DLD1 (cell line): ENCODE results near the gene CACNA1S.

Source experiments
- in situ Hi-C: cut with HindIII; loops from 2 replicates; pipeline ENCODE4 v1.10.0; 2017; ENCODE audit warnings: low sequenced_read_pairs

CACNA1S gene

DNA sequence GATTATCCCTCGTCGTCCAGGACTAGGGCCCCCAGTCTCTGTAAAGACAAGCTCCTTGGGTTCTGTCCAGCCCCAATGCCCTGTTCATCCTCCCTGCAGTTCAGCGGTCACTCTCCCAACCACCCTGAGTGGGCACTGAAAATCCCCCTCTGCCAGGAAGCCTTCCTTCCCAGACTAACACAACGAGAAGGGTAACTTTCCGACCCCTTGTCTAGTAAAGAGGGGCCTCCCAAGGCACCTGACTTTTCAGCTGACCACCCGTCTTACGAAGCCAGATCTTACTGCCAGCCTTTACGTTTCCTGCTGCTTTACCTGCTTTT is 28.7 kb upstream of the CACNA1S start:
- in situ Hi-C loops: no loop called here

DNA sequence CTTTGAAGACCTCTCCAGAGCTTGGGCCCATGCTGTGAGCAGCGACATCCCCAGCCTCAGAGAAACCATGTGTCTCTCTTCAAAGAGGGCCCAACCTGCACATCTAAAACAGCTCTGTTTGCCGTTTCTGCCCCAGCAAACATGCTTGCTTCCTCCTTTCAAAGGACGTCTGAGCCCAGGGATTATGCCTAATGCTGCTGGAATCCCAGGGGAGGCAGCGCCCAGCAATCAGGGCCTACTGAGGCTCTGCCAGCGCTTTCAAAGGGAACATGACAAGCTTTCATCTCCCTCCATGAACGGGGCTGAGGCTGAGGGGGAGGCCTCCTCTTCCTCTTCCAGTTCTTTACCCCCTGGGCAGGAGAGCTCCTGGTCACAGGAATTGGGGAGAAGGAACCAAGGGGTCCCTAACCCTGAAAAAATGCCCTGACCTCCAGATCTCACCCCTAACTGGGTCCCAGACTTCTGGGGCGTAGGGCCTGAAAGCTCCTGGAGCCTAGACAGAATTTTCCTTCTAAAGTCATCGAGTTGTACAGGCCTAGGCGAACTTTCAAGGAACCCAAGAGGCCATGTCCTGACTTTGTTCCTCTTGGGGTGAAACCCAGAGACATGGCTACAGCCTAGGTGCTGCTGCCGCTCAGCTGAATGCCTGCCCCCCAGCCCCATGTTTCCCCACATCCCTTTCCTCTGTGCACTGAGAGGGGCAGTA is 28.2 kb upstream of the CACNA1S start:
- in situ Hi-C loops: no loop called here

DNA sequence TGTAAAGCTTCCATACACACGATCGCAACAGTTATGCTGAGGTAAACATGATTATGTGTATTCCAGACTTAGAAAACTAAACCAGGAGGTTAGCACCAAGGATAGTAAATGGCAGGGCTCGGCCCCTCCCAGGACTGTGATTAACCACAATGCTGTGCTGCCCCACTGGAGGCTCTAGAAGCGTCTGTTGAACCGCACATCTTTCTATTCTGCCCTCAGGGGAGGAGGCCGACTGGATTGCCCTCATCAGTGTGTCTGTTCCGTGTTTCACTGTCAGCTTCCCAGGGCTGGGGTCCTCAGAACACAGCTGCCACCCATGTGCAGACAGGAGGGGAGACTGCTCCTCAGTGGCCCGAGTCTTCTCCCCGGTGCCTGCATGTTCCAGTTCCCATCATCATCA is 27.5 kb upstream of the CACNA1S start:
- in situ Hi-C loops: no loop called here

DNA sequence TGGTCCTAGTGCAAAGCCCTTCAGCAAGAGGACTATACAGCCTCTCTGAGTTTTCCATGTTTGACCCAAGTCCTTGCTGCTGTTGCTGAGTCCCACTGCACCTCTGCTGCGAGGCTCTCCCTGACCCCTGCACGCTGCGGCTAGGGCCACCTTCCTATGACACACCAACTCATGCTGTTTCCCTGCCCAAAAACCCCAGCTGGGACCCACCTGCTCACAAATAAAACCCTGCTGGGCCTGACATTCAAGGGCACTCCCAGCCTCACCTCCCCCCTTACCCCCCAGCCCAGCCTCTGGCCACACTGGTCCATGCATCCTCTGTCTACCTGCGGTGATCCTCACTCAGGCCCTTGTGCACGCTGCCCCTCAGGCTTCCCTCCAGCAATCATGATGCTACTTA is 27.1 kb upstream of the CACNA1S start:
- in situ Hi-C loops: no loop called here

DNA sequence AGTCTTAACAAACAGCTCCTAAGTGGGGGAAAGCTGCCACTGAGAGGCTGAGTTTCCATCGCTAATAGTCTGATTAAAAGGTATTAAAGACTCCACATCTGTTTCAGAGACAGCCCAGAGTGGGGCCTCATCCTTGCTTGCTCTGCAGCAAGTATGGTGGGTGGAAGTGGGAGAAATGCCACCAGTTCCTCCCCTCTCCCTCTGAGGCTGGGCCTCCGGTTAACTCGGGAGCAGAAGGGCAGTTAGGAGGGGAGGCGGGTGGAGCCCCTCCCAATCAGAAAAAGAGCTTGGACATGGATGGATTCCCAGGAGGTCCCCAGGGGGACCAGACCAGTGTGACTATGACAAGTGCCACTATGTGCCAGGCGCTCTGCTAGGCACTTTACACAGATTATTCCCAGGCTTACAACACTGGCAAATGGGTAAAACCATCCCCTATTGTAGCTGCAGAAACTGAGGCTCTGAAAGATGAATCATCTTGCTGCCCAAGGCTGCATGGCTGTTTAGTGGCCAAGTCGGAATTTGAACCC is 26.1 kb upstream of the CACNA1S start:
- in situ Hi-C loops: no loop called here

DNA sequence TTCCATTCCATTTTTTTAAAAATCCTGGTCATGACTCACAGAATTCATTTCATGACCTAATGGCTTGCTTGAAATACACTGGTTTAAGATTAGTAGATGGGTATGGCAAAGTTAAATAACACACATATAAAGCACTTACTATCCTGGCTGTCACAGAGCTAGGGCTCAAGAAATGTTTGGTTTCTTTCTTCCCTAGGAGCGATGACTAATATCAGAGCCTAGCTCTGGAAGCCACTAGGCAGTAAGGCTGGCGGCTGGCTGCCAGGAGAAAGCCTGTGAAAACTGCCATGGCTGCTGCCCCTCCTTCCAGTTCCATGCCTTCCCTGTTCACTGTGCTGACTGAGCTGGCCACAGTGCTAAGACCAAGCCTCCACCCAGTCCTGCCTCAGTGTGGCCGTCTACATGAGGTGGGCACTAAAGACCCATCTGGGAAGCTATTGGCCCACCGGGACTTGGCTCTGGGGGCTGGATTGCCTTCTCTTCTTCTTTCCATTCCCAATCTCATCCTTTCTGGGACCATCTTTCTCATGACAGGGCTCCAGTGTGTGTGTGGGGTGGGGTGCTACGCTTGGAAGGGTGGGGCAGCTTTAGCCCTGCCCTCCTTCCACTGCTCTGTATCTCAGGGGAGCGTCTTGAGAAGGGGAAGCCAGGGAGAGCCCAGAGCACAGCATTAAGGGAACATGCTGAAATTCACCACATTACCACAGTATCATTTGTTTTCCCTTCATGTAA is 25.5 kb upstream of the CACNA1S start:
- in situ Hi-C loops: no loop called here

DNA sequence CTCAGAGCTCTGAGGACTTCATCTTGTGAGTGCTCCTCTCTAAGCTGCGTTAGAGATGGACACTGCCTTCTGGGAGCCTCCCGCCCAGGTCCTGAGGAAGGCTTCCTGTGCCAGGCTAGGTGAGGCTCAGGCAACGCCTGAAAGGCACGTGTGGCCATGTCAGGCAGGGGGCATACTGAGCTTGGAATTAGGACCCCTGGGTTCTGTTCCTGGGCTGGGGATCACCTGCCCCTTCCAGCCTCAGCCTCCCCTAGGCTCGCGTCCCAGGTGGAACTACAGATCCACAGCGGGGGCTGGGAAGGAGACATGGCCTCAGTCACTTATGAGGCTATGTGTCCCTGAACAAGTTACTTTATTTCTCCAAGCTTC is 24.8 kb upstream of the CACNA1S start:
- in situ Hi-C loops: no loop called here

DNA sequence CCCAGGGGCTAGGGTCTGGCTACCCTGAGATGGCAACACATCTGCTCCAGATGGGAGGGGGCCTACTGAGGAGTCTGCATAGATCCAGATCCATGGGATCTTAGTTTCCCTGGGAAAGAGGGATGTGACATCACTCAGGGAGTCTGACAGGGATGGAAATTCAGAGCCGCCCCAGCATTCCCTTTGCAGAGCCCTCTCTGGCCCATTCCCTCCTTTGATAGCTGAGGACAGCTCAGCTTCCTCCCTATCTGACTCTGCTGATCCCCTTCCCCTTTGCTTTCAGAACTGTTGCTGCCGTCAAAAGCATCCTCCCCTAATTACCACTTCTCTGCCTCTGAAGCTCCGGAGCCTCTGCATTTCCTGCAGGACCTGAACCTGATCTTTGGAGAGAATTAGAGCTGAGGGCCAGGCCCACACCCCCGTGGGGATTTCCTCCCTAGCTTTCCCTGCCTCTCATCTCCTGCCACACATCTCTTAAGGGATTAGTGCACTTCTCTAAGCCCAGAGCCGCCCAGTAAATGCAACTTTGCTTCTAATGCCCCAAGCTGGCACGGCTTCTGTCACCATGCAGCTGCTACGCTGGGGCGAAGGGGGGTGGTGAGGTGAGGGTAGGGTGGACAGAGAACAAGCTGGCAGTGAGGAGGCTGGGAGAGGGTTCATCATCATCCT is 24.3 kb upstream of the CACNA1S start:
- in situ Hi-C loops: no loop called here

DNA sequence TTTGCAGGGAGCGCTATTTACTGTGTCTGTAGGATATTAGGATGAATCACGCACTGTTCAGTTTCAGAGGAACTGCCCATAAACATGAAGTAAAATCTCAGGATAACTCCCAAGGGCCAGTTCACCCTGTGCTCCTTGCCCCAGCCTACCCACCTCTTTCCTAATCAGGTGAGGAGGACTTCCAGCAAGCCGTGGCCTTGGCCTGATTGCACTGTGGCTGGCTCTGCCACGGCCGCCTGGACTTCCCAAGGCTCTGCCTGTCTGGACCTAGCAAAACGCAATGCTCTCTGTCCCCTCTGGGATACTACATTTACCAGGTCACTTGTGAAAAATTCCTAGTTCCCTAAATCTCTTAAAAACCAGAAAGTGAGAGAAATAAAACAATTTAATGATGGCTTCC is 22.2 kb upstream of the CACNA1S start:
- in situ Hi-C loops: no loop called here

DNA sequence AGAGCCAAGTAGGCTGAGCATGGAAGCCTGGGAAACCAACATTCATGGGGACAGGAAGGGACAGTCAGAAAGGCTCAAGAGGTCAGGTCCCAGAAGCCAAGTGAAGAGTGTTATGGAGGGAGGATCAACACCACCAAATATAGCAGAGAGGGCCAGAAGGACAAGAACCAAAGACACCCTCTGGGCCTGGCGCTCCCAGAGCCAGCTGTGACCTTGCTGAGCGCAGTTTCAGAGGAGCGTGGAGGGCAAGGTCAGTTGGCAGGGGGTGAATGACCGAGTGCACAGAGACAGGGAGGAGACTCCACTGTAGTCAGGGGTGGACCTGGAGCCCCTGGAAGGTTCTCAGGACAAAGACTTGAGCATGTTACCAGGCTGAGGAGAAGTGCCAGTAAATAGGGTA is 19.2 kb upstream of the CACNA1S start:
- in situ Hi-C loops: no loop called here

DNA sequence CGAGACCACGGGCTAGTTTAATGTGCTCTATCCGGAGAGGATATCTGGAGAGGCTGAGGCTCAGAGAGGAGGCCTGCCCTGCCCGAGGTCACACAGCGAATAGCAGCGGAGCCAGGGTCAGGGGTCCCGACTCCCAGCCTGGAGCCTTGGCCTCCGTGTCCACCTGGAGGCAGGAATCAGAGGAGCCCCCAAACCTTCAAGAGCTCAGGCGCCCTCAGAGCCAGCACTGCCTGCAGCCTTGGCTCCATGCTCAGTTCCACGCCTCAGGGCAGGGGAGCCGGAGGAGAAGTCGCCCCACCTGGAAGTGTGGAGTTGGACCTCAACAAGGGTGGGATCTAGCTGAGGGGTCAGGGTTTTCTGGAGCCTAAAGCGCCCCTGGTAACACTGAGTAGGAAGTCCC is 16.7 kb upstream of the CACNA1S start:
- in situ Hi-C loops: no loop called here

DNA sequence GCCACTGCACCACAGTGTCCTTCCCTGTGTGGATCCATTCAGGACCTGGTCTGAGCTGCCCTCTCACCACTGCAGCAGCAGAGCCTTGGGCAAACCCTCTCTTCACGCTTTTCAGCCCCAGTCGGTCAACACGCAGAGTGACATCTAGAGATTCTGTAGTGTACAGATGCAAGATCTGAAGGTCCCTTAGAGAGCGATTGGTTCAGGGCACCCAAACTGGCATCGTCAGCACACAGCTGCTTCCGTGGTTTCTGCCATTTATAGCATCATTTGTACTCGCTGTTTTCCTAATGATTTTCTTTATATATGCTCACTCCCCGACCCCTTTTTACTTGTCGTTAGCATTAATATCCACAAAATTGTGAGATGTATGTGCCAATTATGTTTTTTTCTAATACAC is 16.2 kb upstream of the CACNA1S start:
- in situ Hi-C loops: no loop called here

DNA sequence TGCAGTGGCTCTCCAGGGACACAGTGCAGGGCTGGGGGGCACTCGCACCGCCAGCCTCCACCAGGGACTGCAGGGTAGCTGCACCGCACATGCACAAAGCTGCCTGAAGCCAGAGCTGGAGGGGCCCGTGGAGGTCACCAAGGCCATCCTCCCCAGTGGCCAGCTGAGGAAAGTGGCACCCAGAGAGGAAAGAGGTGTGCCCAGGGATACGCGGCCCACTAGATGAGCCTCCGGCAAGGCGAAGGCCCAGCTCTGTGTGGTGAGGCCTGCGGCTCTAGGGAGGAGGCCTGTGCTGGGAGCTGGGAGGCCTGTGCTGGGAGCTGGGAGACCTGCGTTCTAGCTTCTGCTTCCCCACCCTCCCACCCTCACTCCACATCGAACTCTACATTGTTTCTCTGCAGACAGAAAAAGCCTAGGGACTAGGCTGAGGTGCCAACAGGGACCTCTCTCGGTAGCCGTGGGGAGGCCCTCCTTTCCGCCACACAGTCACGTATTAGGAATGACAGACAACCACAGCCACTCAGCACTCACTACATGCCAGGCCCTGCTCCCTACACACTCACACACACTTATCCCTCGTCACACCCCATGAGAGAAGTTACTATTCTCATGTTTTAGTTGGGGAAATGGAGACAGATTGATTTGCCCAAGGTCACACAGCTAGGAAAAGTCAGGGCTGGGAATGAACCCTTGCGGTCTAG is 15.7 kb upstream of the CACNA1S start:
- in situ Hi-C loops: no loop called here

DNA sequence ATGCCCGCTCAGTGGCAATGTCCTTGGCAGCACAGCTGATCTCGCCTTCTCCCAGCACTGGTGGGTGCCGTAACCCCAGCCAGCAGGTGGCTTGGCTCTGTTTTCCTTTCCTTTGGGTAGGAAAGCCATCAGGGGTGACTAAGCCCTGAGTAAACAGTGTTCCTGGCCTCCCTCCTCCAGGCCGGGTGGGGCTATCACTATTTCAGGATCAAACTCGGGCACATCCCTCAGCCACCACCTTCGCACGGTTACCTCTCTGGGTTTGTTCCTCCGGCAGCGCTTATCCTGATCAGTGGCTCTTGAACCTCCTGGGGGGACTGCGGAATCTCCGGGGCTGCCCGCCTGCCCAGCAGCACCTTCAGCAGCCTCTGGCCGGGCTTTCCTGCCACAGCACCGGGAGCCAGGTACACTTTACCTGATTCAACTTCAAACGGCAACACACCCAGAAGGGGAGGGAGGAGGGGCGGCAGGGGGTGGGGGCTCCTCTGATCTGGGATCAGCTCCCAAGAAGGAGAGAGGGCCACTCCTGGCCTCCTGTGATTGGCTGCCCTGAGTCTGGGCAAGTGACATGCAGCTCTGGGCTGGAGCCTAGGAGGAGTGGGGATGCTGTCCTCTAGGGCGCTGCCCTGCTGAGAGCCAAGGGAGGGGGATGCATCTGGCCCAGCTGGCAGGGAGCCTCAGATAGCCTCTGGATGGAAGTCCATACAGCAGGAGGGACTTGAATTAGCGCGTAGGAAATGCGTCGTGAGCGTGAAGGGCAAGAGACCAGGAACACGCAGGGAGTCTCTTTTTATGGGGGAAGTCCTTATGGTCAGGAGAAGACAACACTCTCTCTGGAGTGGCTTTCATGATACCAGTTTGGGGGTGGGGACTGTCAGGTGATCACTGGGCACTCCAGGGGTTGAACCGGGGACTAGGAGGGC is 14.9 kb upstream of the CACNA1S start, which contains the start of gene ASCL5:
ASCL5 (minus strand) TSS at position 353 of the 923 bp plus-strand sequence. CDS start 11,812 bp downstream, outside the sequence.
- in situ Hi-C loops: no loop called here

DNA sequence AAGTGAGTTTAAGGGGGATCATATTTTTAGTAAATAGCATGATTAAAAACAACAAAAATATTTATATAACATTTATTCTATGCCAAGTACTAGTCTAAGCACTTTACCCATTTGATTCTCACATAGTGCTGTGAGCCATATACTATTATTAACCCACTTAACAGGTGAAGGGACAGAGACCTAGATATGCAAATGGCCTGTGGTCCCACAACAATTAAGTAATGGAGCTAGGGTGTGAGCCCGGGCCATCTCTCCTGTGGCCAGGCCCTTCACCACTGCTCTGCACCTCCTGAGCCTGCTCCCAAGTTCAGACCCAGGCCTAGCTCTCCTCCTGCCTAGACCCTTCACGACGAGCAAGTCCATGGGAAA is 14.2 kb upstream of the CACNA1S start:
- in situ Hi-C loops: no loop called here

DNA sequence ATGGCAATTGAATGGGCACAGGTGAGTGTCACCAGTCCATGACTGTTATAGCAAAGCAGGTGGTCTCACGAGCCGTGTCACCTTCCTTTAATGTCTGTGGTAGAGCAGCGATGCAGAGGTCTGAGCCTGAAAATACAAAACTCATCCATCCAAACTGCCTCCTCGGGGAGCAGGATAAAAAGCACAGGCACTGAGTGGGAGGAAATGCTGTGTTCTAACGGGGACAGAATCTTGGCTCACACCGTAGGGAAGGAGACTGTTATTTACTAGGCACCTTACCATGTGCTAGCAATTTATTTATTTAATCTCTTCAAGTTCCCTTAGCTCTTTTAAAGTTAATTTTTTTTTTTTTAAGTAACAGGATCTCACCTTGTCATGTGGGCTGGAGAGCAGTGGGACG is 13.6 kb upstream of the CACNA1S start:
- in situ Hi-C loops: no loop called here

DNA sequence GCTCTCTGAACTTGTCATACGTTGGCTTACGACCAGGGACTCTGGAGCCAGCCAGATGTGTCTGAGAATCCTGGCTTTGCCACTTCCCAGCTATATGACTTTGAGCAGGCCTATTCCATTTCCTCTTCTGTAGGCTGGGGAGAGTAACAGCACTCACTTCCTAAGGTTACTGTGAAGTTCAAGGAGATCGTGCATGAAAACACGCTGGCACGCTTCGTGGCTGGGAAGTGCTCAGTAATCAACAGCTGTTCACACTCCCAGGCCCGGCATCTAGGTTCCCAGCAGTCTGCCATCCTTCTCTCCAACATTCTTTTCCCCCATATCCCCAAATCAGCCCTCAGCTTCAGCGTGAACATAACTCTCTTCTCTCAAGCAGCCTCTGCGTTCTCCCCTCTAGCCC is 12.8 kb upstream of the CACNA1S start:
- in situ Hi-C loops: no loop called here

DNA sequence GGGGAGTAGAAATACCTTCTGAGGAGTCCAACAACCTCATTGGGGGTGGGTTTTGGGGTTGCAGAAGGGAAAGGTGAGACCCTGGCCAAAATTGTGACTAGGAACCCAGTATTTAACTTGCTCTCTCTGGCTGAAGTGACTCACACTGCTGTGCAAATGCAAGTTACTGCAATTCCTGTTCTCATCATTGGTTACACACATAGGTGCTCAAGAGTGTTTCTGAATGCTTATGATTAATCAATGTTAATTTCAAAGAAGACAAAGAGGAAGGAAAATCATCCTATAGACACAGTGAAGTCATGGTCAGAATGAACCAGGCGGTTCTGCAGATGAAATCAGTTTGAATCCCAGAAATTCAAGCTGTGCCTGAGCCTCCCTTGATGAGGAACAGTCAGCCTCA is 11.6 kb upstream of the CACNA1S start:
- in situ Hi-C loops: no loop called here

DNA sequence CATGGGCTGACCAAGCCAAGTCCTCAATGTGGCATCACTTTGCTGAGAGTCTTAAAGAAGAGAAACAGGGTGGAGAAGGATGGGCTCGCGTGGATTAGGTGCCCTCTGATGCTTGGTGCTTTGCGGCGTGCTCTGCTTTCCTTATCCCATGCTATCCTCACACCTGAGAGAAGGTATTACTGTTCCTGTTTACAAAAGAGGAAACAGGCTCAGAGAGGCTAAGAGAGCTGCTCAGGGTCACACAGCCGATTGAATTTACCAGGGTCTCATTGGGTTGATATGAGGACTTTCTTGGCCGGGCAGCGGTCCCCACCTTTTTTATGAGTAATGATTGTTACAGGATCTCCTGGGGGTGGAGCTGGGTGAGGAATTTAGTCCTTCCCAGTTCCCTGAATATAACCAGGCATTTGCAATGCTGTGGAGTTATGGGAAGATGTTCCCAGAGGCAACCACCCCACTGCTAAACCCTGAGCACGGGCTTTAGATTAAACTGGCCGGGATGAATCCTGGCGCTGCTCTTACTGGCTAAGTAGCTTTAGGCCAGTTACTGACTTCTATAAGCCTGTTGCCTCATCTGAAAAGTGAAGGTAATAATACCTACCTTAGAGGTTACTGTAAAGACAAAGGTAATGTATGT is 10.2 kb upstream of the CACNA1S start:
- in situ Hi-C loops: no loop called here
